ENCODE data around the gene HDAC4. TPM values are rescaled to one million over a fixed set of nuclear protein-coding genes. Genes with fewer than 3 reads are reported as not detected.

HDAC4 gene
- total and polyA plus RNA-seq, 2 of the 8 experiments (the other 6 are each of a cell fraction or from before 2014, with no cell fraction given): 15.4 to 31.5 TPM

GRCh38 chr2:239341146-239341732 lies 59.6 kb downstream of the HDAC4 start:
- H2BK5ac ChIP-seq (ENCODE audit: low read depth, low read length): no peak overlapping the region
- H3K23me2 ChIP-seq (ENCODE audit: low read depth, low read length): peaks cover 9% of the 10 kb centered on the region; the same call in 1 of the 2 replicates
- H4K5ac ChIP-seq (ENCODE audit: insufficient read length, low read depth, low read length): no peak overlapping the region
- no peak overlapping the region for H3K9ac ChIP-seq (replicated peaks in 1 of 4; ENCODE audit: extremely low read depth in 1 of 4, low read depth in 3 of 4, low read length in 3 of 4)
- H2BK12ac ChIP-seq (ENCODE audit: low read depth, low read length): no peak overlapping the region
- no peak overlapping the region for H3K4me3 ChIP-seq (ENCODE audit: extremely low read depth in 1 of 4, insufficient read depth in 2 of 4, low read depth in 3 of 4, low read length in 4 of 4)
- no peak overlapping the region for H3K4ac ChIP-seq (replicated peaks; ENCODE audit: insufficient read length, low read depth, low read length)
- no peak overlapping the region for H4K8ac ChIP-seq (ENCODE audit: extremely low read depth, insufficient read depth, low read length)
- H3K56ac ChIP-seq (replicated peaks; ENCODE audit: insufficient read length, low read depth, low read length): no peak overlapping the region
- H2BK20ac ChIP-seq (ENCODE audit: low read length): no peak overlapping the region
- 91% methylated on average over 8 of the region's 8 CpGs; no CpG with 5 or more reads in 1 of the 2 experiments for WGBS, 2 experiments (ENCODE audit: extremely low coverage in 1 of 2, insufficient coverage in 1 of 2, insufficient read length in 1 of 2, insufficient replicate concordance in 2 of 2, low coverage in 1 of 2, low lambda C conversion rate in 2 of 2, missing lambda C conversion rate in 1 of 2)
- H2BK120ac ChIP-seq (replicated peaks; ENCODE audit: low read depth, low read length): no peak overlapping the region
- ChIA-PET CTCF (ENCODE audit: partially characterized antibody) (interaction anchor here (1.4 kb wide), 1 partner anchor 13 kb away, joined by 3 read pairs; no protein-coding TSS in a partner anchor), POLR2A (ENCODE audit: partially characterized antibody) (no interaction called here)
- no peaks in the 10 kb centered on the region; a peak in 1 of 8 replicates for H3K36me3 ChIP-seq (ENCODE audit: control insufficient read depth in 2 of 4, insufficient read depth in 4 of 4, low read length in 3 of 4)
- peaks cover 21 to 43% of the 10 kb centered on the region in 2 experiments for H4K20me1 ChIP-seq (replicated peaks in 1 of 2; ENCODE audit: control insufficient read depth in 1 of 2, insufficient read depth in 2 of 2, low read length in 2 of 2)
- peaks cover 36% of the 10 kb centered on the region for H3K79me1 ChIP-seq (ENCODE audit: low read depth, low read length)
- H3K27ac ChIP-seq (ENCODE audit: low read depth, low read length): no peak overlapping the region
- no peak overlapping the region for H4K91ac ChIP-seq (replicated peaks; ENCODE audit: insufficient read length, low read length)
- H3K27me3 ChIP-seq (replicated peaks in 1 of 4; ENCODE audit: control insufficient read depth in 3 of 4, extremely low read depth in 1 of 4, insufficient read depth in 3 of 4, low read length in 3 of 4): no peaks in the 10 kb centered on the region
- H3K4me2 ChIP-seq (ENCODE audit: insufficient read depth in 1 of 2, low read depth in 2 of 2, low read length in 2 of 2): no peak overlapping the region
- DNase-seq (ENCODE audit: low read depth in 1 of 2, low spot score in 2 of 2) (no peak), FAIRE-seq (no peak)
- peaks cover 13 to 94% of the 10 kb centered on the region in 2 experiments for H3K79me2 ChIP-seq (ENCODE audit: control insufficient read depth in 1 of 2, insufficient read depth in 2 of 2, low read length in 2 of 2)
- H3K9me3 ChIP-seq (ENCODE audit: insufficient read depth in 2 of 2, low read depth in 1 of 2, low read length in 1 of 2): no peaks in the 10 kb centered on the region
- no peak for TF ChIP-seq ASH2L (IDR thresholded peaks at IDR 0.05; ENCODE audit: low read length)
- no peak for TF ChIP-seq MAFK (IDR thresholded peaks at IDR 0.05; ENCODE audit: low read depth, low read length)
- TF ChIP-seq KDM4A (IDR thresholded peaks at IDR 0.05; ENCODE audit: low read depth, low read length, severe bottlenecking): no peak
- no peak for TF ChIP-seq RNF2 (IDR thresholded peaks at IDR 0.05; ENCODE audit: borderline replicate concordance, low read depth, low read length, missing control alignments, poor library complexity, severe bottlenecking)
- no peak for TF ChIP-seq BCL11A (IDR thresholded peaks at IDR 0.05; ENCODE audit: low read depth in 2 of 2, low read length in 2 of 2)
- no peak for TF ChIP-seq RFX5 (IDR thresholded peaks at IDR 0.05; ENCODE audit: borderline replicate concordance, low read depth, low read length)
- no peak for TF ChIP-seq SIN3A (conservative IDR thresholded peaks at IDR 0.05 in 1 of 2, IDR thresholded peaks at IDR 0.05 in 1 of 2; ENCODE audit: low read depth in 1 of 2, low read length in 2 of 2)
- no peak for TF ChIP-seq SP4 (IDR thresholded peaks at IDR 0.05; ENCODE audit: low read length)
- H3K18ac ChIP-seq (ENCODE audit: extremely low read depth, low read length): no peak overlapping the region
- H3K14ac ChIP-seq (ENCODE audit: insufficient read length): no peak overlapping the region
- H2AK5ac ChIP-seq (ENCODE audit: low read depth, low read length): no peak overlapping the region
- no peak overlapping the region for H2AFZ ChIP-seq (ENCODE audit: low read length)
- no peak overlapping the region for H3K23ac ChIP-seq (ENCODE audit: insufficient read length)
- no peak overlapping the region for H2BK15ac ChIP-seq (ENCODE audit: low read length)
- H3K4me1 ChIP-seq (replicated peaks in 1 of 4; ENCODE audit: control insufficient read depth in 3 of 4, insufficient read depth in 4 of 4, low read length in 3 of 4): peaks cover 0 to 13% (median 6%) of the 10 kb centered on the region in 4 experiments; a peak in 5 of 7 replicates

Measured in H1 (cell line).